Measurements from ENCODE around the gene FHL2. TPM values are rescaled to one million over a fixed set of nuclear protein-coding genes. Genes with fewer than 3 reads are reported as not detected.

FHL2 gene
- total RNA-seq, 1 donor from 2014 or later: 1,772 TPM

DNA sequence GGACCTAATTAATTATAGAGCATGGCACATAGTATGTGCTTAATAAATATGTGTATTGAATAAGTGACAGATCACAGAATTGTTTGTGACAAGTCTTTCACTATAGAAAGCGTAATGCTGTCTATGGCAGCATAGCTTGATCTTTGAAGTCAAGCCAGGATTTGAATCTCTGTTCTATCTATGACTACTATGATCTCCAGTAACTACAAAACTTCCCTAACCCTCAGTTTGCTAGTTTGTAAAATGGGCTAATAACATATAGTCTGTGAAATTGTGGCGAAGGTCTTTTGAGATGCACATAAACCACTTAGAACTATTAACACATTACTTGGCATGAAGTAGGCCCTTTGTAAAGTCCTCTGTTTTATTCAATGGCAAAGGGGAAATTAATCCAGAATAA lies 4.0 kb upstream of the FHL2 start:
- ATAC-seq: no peak
- intact Hi-C loops (cut with micrococcal nuclease): no loop called here
- no peak for DNase-seq

DNA sequence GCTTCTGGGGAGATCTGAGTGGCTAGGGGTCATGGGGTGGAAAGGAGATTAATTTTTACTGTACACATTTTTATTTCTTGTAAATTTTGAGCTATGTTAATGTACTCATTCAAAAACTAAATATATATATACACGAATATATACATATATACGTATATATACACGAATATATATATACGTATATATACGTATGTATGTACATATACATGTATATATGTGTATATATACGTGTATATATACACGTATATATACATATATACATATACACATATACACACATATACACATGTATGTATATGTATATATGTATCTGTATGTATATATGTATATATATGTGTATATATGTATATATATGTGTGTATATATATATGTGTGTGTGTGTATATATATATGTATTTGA lies 3.0 kb upstream of the FHL2 start:
- no peak for ATAC-seq
- intact Hi-C loops (cut with micrococcal nuclease): no loop called here
- no peak for DNase-seq

GRCh38 chr2:105400138-105400540 lies 1.3 kb upstream of the FHL2 start:
- no peak for DNase-seq
- intact Hi-C loops (cut with micrococcal nuclease): no loop called here
- peak; percentile 5 for ATAC-seq

DNA sequence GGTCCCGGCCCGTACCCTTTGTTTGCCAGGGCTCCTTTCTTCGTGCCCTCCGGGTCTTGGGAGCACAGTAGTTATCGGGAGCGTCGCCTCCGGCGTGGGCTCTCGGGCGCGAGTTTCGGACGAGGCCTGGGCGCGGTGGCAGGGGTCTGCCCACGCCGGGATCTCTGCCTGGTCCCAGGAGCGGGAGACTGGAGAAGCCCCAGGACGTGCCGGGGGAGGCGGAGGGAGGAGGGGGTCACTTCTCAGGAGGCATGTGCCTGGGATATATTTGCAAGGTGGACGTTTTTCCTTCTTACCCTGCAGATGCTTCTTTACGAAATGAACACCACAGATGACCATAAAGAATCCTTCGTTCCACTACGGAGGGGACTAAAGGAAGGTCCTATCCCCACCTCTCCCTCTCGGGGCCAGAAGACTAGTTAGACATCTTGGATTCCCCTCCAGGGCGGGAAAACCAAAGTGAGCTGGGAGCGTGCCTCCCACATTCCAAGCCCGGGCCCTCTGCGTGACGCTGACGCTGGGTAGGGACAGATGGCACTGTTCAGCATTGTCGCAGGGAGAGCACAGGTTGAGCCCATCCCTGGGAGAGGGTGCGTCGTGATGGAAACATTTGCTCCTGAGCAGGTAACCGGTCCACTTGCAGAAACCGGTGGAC lies 483 bp upstream of the FHL2 start:
- DNase-seq (no peak), ATAC-seq (peak; percentile 8)
- intact Hi-C loops (cut with micrococcal nuclease): no loop called here

GRCh38 chr2:105397953-105398335 lies 907 bp downstream of the FHL2 start:
- no peak for ATAC-seq
- intact Hi-C loops (cut with micrococcal nuclease): no loop called here
- DNase-seq: no peak

DNA sequence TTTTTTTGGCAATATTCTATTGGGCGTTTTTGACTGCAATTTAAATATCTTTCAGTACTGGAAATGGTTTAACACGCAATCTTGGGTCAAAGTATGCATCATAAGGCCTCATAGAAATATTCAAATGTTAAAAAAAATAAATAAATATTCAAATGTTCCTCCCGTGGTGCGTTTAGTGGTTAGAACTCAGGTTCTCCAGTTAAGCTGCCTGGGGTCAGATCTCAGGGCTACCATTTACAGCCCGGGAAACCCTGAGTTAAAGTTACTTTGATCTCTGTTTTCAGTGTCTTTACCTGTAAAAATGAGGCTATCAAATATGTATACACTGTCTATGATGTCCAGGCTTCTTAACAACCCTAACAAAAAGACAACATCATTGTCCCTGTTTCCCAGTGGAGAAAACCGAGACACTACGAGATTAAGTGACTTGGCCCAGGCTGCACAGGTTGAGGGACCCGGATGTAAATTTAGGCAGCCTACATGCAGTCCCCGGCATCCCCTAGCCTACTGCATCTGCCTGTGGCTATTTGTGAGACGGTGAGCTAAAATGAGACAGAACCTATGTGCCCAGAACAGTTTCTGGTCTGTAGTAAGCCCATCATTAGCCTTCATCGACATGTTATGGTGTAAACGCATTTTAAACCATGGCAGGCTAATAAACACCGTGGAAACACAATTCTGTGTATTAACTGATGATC lies 1.7 kb downstream of the FHL2 start:
- no peak for ATAC-seq

GRCh38 chr2:105396254-105397024 lies 2.4 kb downstream of the FHL2 start:
- DNase-seq (no peak), ATAC-seq (no peak)
- intact Hi-C loops (cut with micrococcal nuclease): no loop called here

More for the DNA sequence above, 1.7 kb downstream of the FHL2 start:
- intact Hi-C loops (cut with micrococcal nuclease): no loop called here
- DNase-seq: no peak

DNA sequence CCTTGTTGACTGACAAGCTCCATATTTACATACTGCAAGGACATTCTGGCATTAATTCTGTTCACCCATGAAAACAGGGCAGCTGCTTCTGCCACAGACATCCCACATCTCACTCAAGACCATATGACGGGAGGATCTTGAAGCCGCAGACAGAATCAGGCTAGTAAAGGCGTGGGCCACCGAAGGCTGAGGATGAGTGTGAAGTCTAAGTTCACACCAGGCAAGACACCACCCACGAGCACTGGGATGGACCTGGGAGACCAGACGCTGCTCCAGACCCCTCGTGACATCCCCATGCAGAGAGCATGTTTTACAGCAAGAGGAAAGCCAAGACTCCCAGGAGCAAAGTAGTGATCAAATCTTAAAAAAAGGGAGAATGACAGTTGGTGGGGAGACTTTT lies 3.2 kb downstream of the FHL2 start:
- intact Hi-C loops (cut with micrococcal nuclease): no loop called here

GRCh38 chr2:105394951-105395611 lies 3.8 kb downstream of the FHL2 start:
- intact Hi-C loops (cut with micrococcal nuclease): no loop called here
- DNase-seq (no peak), ATAC-seq (peak; percentile 0)

More for the DNA sequence above, 3.2 kb downstream of the FHL2 start:
- no peak for DNase-seq
- ATAC-seq: peak; percentile 2

- DNase-seq (no peak), ATAC-seq (peak; percentile 1)
- intact Hi-C loops (cut with micrococcal nuclease): no loop called here
Observed at GRCh38 chr2:105393373-105394055, 5.3 kb downstream of the FHL2 start.

DNA sequence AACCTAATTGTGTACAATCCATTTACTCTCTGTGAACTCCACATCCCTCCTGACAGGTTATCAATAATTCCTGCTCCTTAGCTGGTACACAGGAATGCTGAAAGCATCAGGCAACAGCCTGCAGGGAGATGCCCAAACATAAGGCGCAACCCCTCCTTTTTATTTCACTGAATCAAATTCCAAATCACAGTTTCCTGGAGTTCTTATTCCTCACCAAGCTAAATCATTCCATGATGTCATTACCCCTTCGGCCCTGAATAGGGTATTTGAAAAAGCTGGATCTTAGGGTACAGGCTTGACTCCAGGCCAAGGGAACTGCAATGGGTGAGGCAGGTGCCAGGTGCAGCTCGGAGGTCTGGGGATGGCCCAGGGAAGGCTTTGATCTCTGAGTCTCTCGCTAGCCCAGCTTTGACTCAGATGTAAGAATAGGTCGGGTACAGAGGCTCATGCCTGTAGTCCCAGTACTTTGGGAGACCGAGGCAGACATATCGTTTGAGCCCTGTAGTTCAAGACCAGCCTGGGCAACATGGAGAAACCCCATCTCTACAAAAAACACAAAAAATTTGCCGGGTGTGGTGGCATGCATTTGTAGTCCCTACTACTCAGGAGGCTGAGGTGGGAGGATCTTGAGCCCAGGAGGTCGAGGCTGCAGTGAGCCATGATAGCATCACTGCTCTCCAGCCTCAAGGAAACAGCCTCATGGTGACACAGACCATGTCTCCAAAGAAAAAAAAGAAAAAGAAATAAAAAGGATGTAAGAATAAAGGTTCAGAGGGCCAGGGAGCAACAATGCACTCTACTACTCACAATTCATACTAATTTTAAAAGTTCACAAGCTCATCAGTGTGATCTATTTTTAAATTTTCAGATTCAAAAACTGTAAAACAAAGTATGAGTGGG lies 6.8 kb downstream of the FHL2 start:
- DNase-seq (no peak), ATAC-seq (peak; percentile 0)
- intact Hi-C loops (cut with micrococcal nuclease): no loop called here

DNA sequence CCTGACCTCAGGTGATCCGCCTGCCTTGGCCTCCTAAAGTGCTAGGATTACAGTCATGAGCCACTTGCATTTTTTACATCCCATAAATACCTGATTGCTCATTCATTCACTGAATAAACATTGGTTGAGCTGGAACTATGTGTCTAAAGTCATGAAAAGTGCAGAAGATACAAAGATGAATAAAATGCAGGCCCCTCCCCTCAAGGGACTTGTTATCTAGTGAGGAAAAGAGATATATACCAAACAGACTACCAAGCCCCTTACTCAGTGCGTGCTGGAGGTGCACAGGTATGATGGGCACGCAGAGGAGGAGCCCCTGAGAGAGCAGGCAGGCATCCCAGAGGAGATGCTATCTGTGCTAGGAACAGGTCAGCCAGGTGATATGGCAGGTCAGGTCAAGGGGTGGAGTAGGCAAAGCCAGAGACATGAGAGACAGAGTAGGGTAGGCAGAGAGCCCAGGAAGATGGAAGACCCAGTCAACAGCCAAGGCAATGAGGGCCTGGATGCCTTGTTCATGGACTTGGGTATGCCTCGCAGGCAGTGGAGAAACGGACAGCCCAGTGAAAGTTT lies 7.7 kb downstream of the FHL2 start:
- intact Hi-C loops (cut with micrococcal nuclease): no loop called here
- ATAC-seq: peak; percentile 2

DNA sequence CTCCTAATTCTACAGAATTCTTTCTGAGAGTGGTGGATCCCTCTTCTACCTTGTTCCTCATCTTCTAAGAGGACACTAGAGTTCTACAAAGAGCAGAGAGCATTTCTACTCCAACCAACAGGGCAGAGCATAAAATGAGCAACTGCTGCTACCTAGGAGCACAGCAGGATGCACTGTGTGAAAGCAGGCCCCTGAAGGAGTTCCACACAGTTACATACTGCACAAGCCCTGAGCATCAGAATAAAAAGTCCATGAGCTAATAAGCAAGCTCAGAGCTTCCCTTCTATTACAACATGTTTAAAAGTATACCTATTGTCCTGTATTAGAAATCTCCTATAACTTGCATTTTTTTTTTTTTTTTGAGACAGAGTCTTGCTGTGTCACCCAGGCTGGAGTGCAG lies 8.4 kb downstream of the FHL2 start:
- no peak for DNase-seq
- peak; percentile 1 for ATAC-seq
- intact Hi-C loops (cut with micrococcal nuclease): no loop called here

More for the DNA sequence above, 7.7 kb downstream of the FHL2 start:
- no peak for DNase-seq

DNA sequence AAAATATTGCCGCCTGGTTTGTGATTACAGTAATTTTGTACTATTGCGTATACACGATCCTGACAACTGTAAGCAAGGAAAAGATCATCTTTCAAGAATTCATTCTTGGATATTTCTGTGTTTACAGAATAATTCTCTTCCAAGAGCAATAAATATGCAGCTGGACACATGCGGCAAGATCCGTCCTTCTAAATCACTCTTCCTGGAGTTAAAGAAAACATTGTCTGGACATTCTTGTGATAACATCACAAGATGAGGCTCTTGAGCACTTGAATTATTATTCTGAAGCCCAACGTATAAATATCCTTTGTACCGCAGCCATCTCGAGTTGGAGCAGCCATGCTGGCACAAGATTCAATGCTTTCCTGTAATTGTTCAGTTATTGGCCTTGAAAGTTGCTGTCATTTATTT lies 9.9 kb downstream of the FHL2 start:
- ATAC-seq: no peak
- no peak for DNase-seq
- intact Hi-C loops (cut with micrococcal nuclease): loop anchor here (10.0 kb wide), 1 partner anchor 106 kb away; no protein-coding TSS in a partner anchor

DNA sequence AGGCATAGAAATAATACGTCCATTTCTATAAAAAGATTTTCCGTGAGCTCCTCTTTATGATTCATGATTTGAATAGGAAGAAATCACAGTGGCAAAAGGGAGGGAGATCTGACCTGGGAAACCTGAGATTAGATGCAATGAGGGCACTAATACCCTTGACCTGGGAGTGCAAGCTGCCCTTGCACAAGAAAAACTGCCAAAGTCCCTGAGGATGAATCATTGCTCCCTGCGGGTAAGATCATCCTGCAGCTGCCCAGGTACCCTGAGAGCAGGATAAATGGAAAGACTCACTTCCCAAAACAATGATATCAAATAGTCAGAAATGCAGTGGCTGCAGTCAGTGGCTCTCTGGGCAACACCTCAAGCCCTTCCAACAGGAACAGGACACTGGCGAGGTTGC lies 11.6 kb downstream of the FHL2 start:
- intact Hi-C loops (cut with micrococcal nuclease): loop anchor here (10.0 kb wide), 1 partner anchor 108 kb away; no protein-coding TSS in a partner anchor

GRCh38 chr2:105385731-105386540 lies 12.9 kb downstream of the FHL2 start:
- intact Hi-C loops (cut with micrococcal nuclease): loop anchor here (10.0 kb wide), 1 partner anchor 109 kb away; no protein-coding TSS in a partner anchor
- ATAC-seq: no peak
- no peak for DNase-seq

More for the DNA sequence above, 11.6 kb downstream of the FHL2 start:
- peak; percentile 0 for ATAC-seq
- DNase-seq: no peak

- intact Hi-C loops (cut with micrococcal nuclease): loop anchor here (10.0 kb wide), 1 partner anchor 110 kb away; no protein-coding TSS in a partner anchor
- ATAC-seq: no peak
- no peak for DNase-seq
Observed at GRCh38 chr2:105384861-105385260, 14.0 kb downstream of the FHL2 start.

Measured in left ventricle myocardium superior (tissue), 1 donor.